GM12891 (cell line): ENCODE results near the gene ATP5MG.

Source experiments
- POLR2A ChIP-seq: IDR thresholded peaks from 2 replicates; pipeline ENCODE4 v1.6.1; 2011; ENCODE audit warnings: low read depth, low read length, control low read depth
- POLR2AphosphoS5 ChIP-seq: IDR thresholded peaks from 2 replicates; pipeline ENCODE4 v1.6.1; 2011; ENCODE audit warnings: low read depth, low read length, control low read depth
- SPI1 ChIP-seq: IDR thresholded peaks from 2 replicates; pipeline ENCODE4 v1.6.1; 2011; ENCODE audit warnings: low read depth, low read length, control low read depth
- TAF1 ChIP-seq: IDR thresholded peaks from 2 replicates; pipeline ENCODE4 v1.6.1; 2011; ENCODE audit warnings: low read depth, low read length, control low read depth

DNA sequence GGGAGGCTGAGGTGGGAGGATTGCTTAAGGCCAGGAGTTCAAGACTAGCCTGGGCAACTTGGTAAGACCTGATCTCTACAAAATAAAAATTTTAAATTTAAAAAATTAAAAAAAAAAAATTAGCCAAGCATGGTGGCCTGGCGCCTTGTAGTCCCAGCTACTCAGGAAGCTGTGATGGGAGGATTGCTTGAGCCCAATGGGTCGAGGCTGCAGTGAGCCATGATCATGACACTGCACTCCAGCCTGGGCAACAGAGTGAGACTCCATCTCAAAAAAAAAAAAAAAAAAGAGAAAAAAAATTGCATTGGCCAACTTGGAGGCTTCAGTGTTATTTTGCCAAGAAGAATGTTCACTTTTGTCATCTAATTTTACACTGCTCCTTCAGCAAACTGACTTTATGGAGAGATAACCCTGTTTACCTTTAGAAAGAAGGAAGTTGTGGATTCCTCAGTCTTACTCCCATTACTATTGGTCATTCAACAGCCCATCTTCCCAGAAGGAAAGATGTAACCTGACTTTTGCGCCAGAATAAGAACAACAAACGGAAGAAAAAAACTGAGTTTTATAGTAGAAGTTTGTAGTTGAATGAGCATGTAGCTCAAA is 48.0 kb downstream of the ATP5MG start:
- TF ChIP-seq POLR2A (no peak), TAF1 (no peak), POLR2AphosphoS5 (no peak), SPI1 (no peak)
